ENCODE data around the gene PSMC4. TPM values are rescaled to one million over a fixed set of nuclear protein-coding genes. Genes with fewer than 3 reads are reported as not detected.

Gene PSMC4
- total RNA-seq, 1 experiment from 2014 or later = 111 TPM

- Histone ChIP-seq H2BK20ac (ENCODE audit: low read depth, low read length, poor library complexity, severe bottlenecking) (no peak overlapping the region), H3K56ac (ENCODE audit: insufficient read length, low read depth, low read length) (no peak overlapping the region), H2BK5ac (ENCODE audit: insufficient read length, low read length) (no peak overlapping the region), H3K27ac (ENCODE audit: insufficient read length, low read depth, low read length) (no peak overlapping the region), H3K4me2 (ENCODE audit: insufficient read depth, insufficient read length, low read length) (no peak overlapping the region), H3K4ac (ENCODE audit: low read depth, low read length) (no peak overlapping the region), H3K23me2 (ENCODE audit: insufficient read length, low read depth, low read length, poor library complexity, severe bottlenecking) (no peaks in the 10 kb centered on the region), H2BK120ac (ENCODE audit: low read depth, low read length, poor library complexity, severe bottlenecking) (no peak overlapping the region), H2BK12ac (ENCODE audit: insufficient read length, low read depth, low read length) (no peak overlapping the region), H3T11ph (ENCODE audit: low read length) (no peak overlapping the region), H4K91ac (ENCODE audit: insufficient read length, low read depth, low read length) (no peak overlapping the region), H3K27me3 (ENCODE audit: insufficient read depth, low read length) (no peaks in the 10 kb centered on the region), H3K14ac (ENCODE audit: insufficient read depth, low read length) (no peak overlapping the region), H3K79me1 (ENCODE audit: insufficient read depth, low read depth, low read length, poor library complexity, severe bottlenecking) (no peaks in the 10 kb centered on the region), H3K9me3 (ENCODE audit: control insufficient read depth, low read depth, low read length) (peaks cover 19% of the 10 kb centered on the region), H3K23ac (ENCODE audit: insufficient read length, low read depth, low read length) (no peak overlapping the region), H3K9ac (ENCODE audit: extremely low read depth, insufficient read length, low read length) (no peak overlapping the region), H3K79me2 (ENCODE audit: insufficient read depth, low read length) (no peaks in the 10 kb centered on the region), H4K5ac (ENCODE audit: insufficient read length, low read depth, low read length) (no peak overlapping the region), H2AFZ (ENCODE audit: low read length) (no peak overlapping the region), H2BK15ac (ENCODE audit: low read depth, low read length) (no peak overlapping the region), H4K20me1 (ENCODE audit: control insufficient read depth, insufficient read depth, insufficient read length) (no peaks in the 10 kb centered on the region), H4K8ac (replicated peaks; ENCODE audit: insufficient read length, low read depth, low read length) (no peak overlapping the region), H2AK5ac (ENCODE audit: insufficient read length, low read length) (no peak overlapping the region), H3K4me1 (ENCODE audit: insufficient read depth, low read length) (no peaks in the 10 kb centered on the region), H3K18ac (ENCODE audit: insufficient read length, low read depth, low read length) (no peak overlapping the region)
- H3K4me1 Mint-ChIP-seq = no peaks in the 10 kb centered on the region
- no CpG with 5 or more reads among the region's 4 CpGs for WGBS (ENCODE audit: extremely low coverage, insufficient read length, low lambda C conversion rate)
- peaks cover 42 to 59% (median 58%) of the 10 kb centered on the region in 3 experiments for H3K36me3 Mint-ChIP-seq (ENCODE audit: insufficient read depth in 1 of 3, low read depth in 3 of 3)
- no peak overlapping the region for H3K4me3 Mint-ChIP-seq
- no peak for DNase-seq
- peaks cover 73 to 81% of the 10 kb centered on the region in 2 experiments for H3K9me3 Mint-ChIP-seq
- no peaks in the 10 kb centered on the region for H3K27me3 Mint-ChIP-seq (ENCODE audit: low read depth)
- TF ChIP-seq, protein P1, sequence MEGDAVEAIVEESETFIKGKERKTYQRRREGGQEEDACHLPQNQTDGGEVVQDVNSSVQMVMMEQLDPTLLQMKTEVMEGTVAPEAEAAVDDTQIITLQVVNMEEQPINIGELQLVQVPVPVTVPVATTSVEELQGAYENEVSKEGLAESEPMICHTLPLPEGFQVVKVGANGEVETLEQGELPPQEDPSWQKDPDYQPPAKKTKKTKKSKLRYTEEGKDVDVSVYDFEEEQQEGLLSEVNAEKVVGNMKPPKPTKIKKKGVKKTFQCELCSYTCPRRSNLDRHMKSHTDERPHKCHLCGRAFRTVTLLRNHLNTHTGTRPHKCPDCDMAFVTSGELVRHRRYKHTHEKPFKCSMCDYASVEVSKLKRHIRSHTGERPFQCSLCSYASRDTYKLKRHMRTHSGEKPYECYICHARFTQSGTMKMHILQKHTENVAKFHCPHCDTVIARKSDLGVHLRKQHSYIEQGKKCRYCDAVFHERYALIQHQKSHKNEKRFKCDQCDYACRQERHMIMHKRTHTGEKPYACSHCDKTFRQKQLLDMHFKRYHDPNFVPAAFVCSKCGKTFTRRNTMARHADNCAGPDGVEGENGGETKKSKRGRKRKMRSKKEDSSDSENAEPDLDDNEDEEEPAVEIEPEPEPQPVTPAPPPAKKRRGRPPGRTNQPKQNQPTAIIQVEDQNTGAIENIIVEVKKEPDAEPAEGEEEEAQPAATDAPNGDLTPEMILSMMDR (conservative IDR thresholded peaks at IDR 0.05) = no peak
- H3K27ac Mint-ChIP-seq = no peak overlapping the region; a peak in 1 of 7 replicates
These were observed 43.0 kb downstream of the PSMC4 start for GRCh38 chr19:40013991-40014390.
